Measurements from ENCODE around the gene NCK1.

Gene NCK1

DNA sequence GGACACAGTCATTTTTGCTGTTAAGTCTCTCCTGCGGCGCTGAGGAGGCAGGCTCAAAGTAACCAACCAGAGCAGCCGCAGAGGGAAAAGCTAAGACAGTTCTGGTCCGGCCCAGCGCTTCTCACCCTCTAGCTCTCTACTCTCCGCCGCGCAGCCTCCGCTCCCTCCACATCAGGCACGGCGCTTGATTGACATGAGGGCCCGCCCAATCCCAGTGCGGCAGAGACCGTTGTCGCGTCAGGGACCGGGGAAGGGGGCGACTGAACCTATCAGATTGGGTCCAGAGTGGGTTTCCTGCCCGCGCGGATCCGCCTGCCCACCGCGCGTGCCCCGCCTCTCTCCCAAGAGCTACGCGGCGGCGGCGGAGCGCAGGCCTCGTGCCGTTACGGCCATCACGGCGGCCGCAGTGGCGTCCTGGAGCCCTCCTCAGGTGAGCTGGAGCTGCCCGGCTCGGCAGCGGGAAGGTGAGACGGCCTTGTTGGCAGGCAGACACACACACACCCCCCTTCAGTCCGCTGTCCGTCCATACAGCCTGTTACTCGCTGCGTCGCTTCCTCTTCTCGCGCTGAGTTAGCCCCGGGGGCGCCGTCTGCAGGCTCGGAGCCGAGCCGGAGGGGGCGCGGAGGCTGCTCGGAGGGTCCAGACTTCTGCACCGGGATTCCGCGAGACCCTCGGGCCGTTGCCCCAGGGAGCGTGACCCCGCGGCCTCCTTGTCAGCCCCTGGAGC is at the start of gene NCK1:
Gene NCK1, plus strand, starts transcription at position 319 of the 727 bp plus-strand sequence. CDS start 65,794 bp downstream, outside the sequence.
- peak; percentile 99 for DNase-seq

DNA sequence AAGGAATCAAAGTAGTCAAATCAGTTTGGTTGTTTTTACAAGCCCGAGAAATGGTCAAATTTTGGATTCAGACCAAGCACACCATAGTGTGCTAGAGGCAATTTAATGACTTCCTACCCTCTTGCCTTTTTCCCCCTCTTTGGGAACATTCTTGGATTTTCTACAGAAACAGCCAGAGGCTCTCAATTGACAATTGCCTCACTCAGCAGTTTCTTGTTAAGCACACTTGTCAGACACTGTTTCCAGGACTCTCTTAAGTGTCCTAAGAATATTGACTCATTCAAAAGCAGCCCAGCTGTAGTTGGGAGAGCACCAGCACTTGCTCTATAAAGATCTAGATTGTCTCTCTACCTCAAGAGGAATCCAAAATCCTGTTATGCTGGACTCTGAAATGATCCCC is 44.6 kb upstream of the NCK1 start:
- DNase-seq, result no peak

- no peak for DNase-seq
These were observed 43.7 kb upstream of the NCK1 start for GRCh38 chr3:136818191-136818768.

DNA sequence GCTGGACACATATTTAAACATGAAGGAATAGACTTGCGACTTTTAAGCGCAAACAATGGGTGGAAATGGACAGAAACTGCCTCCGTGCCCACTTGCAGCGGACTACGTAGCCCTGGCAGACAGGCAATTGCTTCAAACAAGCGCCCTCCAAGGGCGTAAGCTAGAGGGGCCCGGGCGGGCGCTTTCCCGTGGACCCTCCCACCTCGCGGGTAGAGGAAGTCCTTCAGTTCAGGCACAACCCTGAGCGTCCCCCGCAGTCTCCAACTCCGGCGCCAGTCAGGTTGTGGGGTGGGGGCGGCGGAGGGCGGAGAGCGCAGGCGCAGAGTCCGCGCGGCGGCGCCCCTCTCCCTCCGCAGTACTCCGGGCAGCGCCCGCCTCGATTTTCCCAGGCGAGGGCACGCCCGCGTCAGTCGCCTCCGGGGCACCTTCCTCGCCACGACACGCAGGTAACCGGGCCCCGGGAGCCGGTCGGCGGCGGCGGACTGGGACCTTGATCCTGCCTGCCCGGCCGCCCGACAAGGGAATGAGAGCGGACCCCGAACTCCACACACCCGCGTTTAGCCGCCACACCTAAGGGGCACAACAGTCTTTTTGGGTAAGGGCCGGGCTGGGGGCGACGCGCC is 43.1 kb upstream of the NCK1 start, which contains the start of gene SLC35G2:
Gene SLC35G2, plus strand, starts transcription at position 358 of the 623 bp plus-strand sequence. CDS start 35,335 bp downstream, outside the sequence.
- peak; percentile 48 for DNase-seq

DNA sequence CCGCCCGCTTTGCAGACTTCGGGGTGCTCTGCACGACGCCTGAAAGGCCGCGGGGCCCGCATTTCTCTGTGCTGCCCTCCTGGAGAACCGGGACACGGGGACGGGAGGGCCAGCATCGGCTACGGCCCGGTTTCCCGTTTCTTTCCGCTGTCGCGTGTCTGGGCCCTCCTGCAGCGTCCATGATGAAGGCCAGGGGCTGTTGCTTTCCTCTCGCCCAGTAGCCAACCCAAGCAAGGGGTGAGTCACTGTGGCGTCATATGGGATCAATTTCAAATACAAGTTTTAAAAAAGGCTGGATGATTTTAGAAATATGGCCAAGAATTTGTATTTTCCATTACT is 42.6 kb upstream of the NCK1 start:
- DNase-seq, result peak; percentile 32

DNA sequence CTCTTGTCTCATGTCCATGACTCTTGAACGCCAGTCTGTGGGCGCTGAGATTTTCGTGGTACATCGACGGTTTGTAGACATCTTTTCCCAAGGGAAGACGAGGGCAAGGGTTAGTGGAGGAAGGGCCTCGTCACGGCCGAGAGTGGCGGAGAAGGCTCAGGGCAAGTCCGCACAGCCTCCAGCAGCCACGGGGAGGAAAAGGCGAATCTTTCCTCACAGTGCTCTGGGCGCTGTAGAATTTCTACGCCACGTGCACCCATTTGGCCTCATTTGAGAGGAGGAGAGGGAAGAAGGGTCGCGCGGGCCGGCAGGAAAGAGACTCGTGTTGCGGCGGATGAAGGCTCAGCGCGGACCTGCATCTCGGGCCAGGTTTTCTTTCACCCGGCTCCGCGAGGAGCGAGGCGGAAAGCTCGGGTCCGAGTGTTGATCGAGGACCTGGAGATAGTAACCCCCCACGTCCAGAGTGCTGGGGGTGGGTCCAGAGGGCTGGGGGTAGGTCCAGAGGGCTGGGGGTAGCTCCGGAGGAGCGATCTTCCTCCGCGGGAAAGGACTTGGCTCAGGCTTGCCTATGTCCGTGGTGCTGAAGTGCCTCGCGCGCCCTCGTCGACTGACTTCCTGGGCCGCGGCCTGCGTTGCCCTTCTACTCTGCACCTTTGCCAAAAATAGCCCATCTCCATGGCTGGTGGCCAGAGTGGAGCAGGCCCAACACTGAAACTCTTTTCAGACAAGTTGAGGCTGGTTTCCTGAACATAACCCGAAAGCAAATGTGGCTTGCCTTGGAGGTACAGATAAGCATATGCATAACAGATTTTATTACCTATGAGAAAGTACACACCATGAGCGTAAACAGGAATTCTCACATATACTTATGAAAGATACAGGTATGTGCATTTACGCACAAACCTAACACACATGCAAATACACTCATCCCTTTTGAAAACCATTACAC is 42.0 kb upstream of the NCK1 start:
- peak; percentile 67 for DNase-seq

DNA sequence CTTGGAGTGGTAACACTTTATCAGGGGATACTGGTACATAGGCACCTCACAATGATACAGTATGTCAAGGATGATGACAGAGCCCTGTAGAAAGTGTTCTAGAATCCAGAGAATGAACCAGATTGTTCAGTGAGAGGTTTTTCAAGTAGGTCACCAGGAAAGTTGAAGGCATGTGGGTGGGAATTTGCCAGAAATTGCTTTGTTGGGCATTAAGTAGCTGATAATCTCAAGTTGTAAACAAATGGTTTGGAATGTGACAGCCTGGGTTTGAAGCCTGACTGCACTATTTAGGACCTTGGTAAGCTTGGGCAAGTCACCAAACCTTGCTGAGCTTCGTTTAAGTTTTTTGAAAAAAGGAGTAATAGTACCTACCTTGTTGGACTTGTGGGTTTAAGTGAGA is 30.5 kb upstream of the NCK1 start:
- no peak for DNase-seq

- DNase-seq, result peak; percentile 11
These were observed 26.8 kb upstream of the NCK1 start for GRCh38 chr3:136835089-136835812.

DNA sequence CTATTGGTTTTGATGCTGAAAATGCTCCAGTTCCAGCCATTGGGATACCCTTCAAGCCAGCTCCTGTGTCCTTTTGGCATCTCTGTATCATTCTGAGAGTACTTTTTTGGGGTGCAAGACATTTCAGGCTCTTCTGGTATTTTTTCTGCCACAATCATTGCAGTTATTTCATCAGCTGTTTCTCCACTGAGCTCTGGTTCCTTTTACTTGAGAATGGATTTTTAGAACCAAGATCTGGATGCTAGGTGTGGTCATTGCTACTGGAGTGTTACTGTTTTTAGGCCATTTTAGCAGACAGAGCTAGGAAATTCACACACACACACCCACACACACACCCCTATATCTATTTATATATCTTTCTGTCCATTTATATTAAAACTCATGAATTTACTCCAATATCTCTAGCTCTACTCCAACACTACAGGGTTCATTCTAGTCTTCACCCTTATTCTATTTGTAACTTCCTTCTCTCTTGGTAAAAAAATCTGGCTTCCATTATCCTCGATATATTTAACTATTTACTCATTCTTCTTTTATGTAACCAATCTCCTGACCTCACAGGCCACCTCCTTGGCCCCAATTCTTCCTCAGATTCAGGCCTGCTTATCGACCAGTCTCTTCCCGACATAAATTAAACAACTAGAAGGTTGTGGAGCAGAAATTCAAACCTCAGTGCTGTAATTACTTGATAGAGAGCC is 26.0 kb upstream of the NCK1 start:
- DNase-seq, result no peak

DNA sequence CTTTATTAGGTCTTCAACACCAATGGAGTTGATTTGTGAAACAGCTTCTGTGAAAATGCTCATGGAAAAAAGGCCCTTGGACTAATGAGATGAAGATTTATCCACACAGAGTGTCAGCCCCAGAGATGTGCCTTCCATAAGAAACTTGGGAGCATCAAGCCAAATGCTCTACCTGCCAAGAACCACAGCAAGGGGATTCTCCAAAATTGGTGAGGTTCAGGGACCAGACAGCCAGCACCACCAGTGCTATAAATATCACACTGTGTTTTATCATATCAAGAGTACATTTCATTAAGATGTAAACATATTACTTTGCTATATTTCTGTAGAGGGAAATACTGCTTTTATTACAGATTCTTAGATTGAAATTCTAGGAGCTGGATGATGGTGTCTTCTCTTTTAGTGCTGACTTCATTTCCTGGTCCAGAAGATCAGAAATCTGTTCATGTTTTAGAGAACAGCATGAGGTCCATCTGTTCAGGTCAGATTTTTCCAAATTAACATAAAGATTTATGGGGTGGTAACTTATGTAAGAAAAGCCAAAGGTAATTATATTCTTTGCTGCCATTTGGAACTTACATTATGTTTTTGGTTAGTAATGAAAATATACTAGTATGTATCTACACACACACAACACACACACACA is 25.4 kb upstream of the NCK1 start:
- DNase-seq, result no peak

GRCh38 chr3:136838641-136839555 is 23.1 kb upstream of the NCK1 start:
- peak; percentile 64 for DNase-seq

GRCh38 chr3:136839556-136839931 is 22.5 kb upstream of the NCK1 start:
- DNase-seq, result peak; percentile 12

DNA sequence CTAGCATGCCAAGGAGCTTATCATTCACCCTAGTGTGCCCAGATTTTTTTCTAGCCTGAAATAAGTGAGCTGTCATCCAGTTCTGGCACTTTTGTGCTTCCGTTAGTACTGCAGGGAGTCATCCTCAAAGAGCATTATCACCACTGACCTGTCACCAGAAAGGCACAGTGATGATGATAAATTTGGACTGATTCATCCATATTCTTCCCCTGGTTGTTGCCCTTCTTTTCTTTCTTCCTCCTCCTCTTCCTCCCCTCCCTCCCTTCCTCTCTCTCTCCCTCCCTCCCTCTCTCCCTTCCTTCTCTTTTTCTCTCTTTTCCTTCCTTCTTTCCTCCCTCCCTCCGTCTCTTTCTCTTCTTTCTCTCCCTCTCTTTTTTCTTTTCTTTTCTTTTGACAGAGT is 21.8 kb upstream of the NCK1 start:
- peak; percentile 17 for DNase-seq

DNA sequence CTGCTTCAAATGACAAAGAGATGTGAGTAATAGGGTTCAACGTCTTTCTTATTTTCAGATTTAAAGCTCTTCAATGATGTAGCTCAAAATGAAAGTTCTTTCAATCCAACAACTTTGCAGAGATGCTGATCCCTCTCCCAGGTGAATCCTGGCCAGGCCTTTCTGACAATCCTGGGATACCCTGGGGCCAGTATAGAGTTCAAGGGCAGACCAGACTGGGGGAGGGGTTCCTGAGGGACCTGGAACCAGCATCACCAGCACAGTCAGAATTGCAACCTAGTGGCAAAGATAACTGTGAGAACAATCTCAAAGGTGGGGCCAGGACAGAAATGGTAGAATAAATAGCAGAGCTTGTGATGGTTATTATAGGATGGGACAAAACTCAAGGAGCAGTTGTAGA is 19.7 kb upstream of the NCK1 start:
- no peak for DNase-seq

- DNase-seq, result no peak
These were observed 17.3 kb upstream of the NCK1 start for GRCh38 chr3:136844724-136845123.

DNA sequence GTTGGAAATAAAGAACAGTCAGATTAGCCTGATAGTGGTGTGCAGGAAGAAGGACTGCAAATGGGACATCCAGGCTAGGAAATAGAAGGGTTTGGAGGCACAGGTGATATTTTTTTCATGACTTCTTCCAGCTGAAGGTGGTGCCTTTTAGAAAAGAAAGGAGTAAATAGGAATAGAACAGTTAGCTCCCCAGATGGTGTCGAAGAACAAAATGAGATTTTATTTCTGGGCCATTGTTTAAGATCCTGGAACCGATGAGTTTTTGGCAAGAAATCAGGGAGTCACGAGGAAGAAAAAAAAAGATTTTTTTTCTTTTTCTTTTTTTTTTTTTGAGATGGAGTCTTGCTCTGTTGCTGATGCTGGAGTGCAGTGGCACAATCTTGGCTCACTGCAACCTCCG is 9.8 kb upstream of the NCK1 start:
- no peak for DNase-seq

DNA sequence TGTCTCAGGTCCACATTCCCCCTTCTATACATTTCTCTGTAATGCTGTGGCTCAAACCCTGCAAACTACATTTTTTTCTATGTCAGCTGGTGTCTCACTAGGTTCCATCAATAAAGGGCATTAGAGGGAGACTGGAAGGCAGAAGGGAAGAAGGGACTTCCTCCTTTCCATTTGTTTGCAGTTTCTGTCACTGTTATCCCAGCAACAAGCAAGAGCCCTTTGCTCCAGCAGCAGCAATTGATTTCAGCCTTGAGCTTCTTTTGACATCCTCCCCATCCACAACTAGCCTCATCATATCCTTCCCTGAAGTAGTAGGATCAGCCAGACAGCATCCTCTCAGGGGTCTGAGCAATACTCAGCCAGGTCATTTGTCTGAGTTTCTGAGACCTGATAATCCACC is 5.3 kb upstream of the NCK1 start:
- DNase-seq, result no peak

DNA sequence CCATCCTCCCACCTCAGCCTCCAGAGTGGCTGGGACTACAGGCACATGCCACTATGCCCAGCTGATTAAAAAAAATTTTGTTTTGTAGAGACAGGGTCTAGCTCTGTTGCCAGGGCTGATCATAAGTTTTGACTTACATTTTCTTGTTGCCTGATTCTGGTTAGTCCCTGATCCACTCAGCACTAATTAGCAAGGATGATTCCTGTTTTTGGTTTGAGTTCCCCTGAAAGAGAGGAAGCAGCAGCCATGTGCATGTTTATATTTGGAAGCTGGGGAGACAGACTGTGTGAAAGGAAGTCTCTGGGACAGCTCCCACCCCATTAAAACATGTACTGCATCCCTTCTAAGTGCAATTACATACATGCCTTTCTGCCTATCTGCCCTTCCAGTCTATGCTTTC is 3.6 kb upstream of the NCK1 start:
- DNase-seq, result no peak

GRCh38 chr3:136860541-136860940 is 1.5 kb upstream of the NCK1 start:
- DNase-seq, result no peak
